CD4-positive, alpha-beta memory T cell (primary cell): Measurements from ENCODE around the gene KLK4. TPM values are rescaled to one million over a fixed set of nuclear protein-coding genes. Genes with fewer than 3 reads are reported as not detected.
"Not testable (repeated sequence)": the region's sequence is repeated elsewhere in the genome, so short reads cannot be mapped to it uniquely, and the experiment has no call there.

Experiments used
- CTCF ChIA-PET: fragments of 350-600 bp; sonication (Branson Sonifier 250); formaldehyde crosslinking; loops from one replicate; lab custom pipeline; 2021; ENCODE audit warnings: inconsistent platforms; ENCODE audit not compliant: partially characterized antibody; lab: Charles Lee
- POLR2A ChIA-PET: fragments of 350-600 bp; sonication (Branson Sonifier 250); formaldehyde crosslinking; loops from one replicate; lab custom pipeline; 2021; ENCODE audit not compliant: partially characterized antibody; lab: Charles Lee
- DNase-seq, 5 donors: peaks; one replicate each; pipeline versions ENCODE4 v3.0.0 to v3.0.0-alpha.2; 2020 to 2022; ENCODE audit warnings: mixed read lengths in 1 of 5
- H3K27ac ChIP-seq: one replicate; pipeline ENCODE4 v1.7.0; 2013; ENCODE audit warnings: low read depth, low read length
- H3K27me3 ChIP-seq: 2 replicates; pipeline ENCODE4 v1.7.0; 2013; ENCODE audit warnings: mild to moderate bottlenecking, low read length, moderate library complexity; ENCODE audit not compliant: insufficient read depth
- H3K36me3 ChIP-seq: 2 replicates; pipeline ENCODE4 v1.7.0; 2013; ENCODE audit warnings: mild to moderate bottlenecking, low read length, moderate library complexity; ENCODE audit not compliant: insufficient read depth
- H3K4me1 ChIP-seq: 2 replicates; pipeline ENCODE4 v1.7.0; 2013; ENCODE audit warnings: mild to moderate bottlenecking, low read length, moderate library complexity; ENCODE audit not compliant: insufficient read depth
- H3K4me3 ChIP-seq, 2 donors: one replicate each; pipeline ENCODE4 v1.7.0; 2013; ENCODE audit warnings: low read length in 2 of 2, mild to moderate bottlenecking in 1 of 2
- H3K9me3 ChIP-seq, 2 donors: one replicate each; pipeline ENCODE4 v1.7.0; 2013; ENCODE audit warnings: low read length in 2 of 2, control low read depth in 1 of 2; ENCODE audit not compliant: control insufficient read depth in 1 of 2
- H3K27ac Mint-ChIP-seq, 7 donors: one replicate each; pipeline ENCODE4 v1.8.0; 2020 to 2021; ENCODE audit warnings: mixed read lengths in 7 of 7, mild to moderate bottlenecking in 6 of 7, inconsistent platforms in 3 of 7, moderate library complexity in 3 of 7
- H3K27me3 Mint-ChIP-seq, 2 donors: one replicate each; pipeline ENCODE4 v1.8.0; 2020 to 2021; ENCODE audit warnings: mixed read lengths in 2 of 2
- H3K36me3 Mint-ChIP-seq, 2 donors: one replicate each; pipeline ENCODE4 v1.8.0; 2020 to 2021; ENCODE audit warnings: mixed read lengths in 2 of 2, inconsistent platforms in 1 of 2, mild to moderate bottlenecking in 1 of 2
- H3K4me1 Mint-ChIP-seq, 4 donors: one replicate each; pipeline ENCODE4 v1.8.0; 2020 to 2021; ENCODE audit warnings: mixed read lengths in 4 of 4, mild to moderate bottlenecking in 1 of 4
- H3K4me3 Mint-ChIP-seq, 8 donors: one replicate each; pipeline ENCODE4 v1.8.0; 2020 to 2021; ENCODE audit warnings: mixed read lengths in 8 of 8, mild to moderate bottlenecking in 7 of 8, moderate library complexity in 6 of 8, inconsistent platforms in 3 of 8
- H3K9me3 Mint-ChIP-seq, 8 donors: one replicate each; pipeline ENCODE4 v1.8.0; 2020 to 2021; ENCODE audit warnings: mixed read lengths in 8 of 8, mild to moderate bottlenecking in 5 of 8, inconsistent platforms in 3 of 8, moderate library complexity in 1 of 8
- intact Hi-C: fragments of 100-400 bp; cut with micrococcal nuclease; formaldehyde crosslinking; loops from one replicate; pipeline ENCODE4 v1.15.1; 2023
- polyA plus RNA-seq, 2 donors: library from polyadenylated mRNA; unstranded; fragments of 300-500 nt; fragmentation: Illumina TruSeq; gene quantifications; one replicate each; pipeline ENCODE4 v1.2.3, GENCODE V29; 2021
- total RNA-seq, 2 experiments: library from RNA; stranded (reverse); gene quantifications; one replicate each; pipeline ENCODE4 v1.2.3, GENCODE V29; 2021

Gene KLK4
- total and polyA plus RNA-seq, 4 experiments from 2014 or later = not detected

DNA sequence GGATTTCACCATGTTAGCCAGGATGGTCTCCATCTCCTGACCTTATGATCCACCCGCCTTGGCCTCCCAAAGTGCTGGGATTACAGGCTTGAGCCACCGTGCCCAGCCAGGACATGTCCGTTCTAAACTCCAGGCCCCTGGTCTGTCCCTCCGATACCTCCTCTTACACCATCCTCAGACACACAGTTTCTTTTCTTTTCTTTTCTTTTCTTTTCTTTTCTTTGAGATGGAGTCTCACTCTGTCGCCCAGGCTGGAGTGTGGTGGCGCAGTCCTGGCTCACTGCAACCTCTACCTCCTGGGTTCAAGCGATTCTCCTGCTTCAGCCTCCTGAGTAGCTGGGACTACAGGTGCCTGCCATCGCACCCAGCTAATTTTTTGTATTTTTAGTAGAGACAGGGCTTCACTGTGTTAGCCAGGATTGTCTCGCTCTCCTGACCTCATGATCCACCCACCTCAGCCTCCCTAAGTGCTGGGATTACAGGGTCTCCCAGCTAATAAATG is 15.1 kb downstream of the KLK4 start:
- H3K27me3 ChIP-seq, H3K36me3 Mint-ChIP-seq, H3K36me3 ChIP-seq, H3K4me3 Mint-ChIP-seq, H3K4me1 ChIP-seq, CTCF ChIA-PET, H3K27ac ChIP-seq, intact Hi-C loops, POLR2A ChIA-PET, H3K9me3 ChIP-seq, DNase-seq, H3K4me3 ChIP-seq, H3K4me1 Mint-ChIP-seq: not testable (repeated sequence)
- Mint-ChIP-seq H3K27ac (peak overlapping the region in 1 of 7 donors; percentile 84), H3K9me3 (peaks cover 0 to 26% (median 10%) of the 10 kb centered on the region in 8 donors), H3K27me3 (peaks cover 17 to 28% of the 10 kb centered on the region in 2 donors)

DNA sequence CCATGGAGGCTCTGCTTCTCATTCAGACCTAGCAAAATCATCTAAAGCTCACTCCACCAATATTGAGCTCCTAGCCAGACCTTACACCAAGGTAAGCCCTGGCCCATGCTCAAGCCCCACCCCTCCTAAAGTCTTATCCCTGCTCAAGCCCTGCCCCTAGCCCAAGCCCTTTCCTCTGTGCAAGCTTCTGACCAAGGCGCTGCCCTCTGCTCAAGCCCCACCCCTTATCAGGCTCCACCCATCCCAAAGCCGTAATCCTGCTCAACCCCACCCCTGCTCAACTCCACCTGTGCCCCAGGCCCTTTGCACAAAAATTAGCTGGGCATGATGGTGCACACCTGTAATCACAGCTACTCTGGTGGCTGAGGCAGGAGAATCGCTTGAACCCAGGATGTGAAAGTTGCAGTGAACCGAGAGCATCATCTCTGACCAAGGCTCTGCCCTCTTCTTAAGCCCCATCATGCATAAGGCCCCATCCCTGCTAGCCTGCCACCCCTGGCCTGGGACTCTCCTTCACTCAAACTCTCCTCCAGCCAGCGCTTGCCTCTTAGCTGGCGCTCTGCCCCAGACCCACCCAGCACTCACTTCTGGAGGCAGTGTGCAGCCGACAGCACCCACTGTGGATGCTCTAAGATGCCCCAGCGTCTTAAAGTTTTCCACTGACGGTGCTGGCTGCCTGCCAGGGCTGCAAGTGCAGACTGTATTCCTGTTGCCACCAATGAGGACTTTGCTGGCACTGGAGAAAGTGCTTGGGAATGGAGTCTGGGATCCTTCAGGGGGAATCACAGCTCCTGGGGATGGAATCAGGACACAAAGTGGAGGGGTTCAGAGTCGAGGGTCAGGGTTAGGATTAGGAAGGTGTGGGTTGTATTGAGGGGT is 16.5 kb downstream of the KLK4 start:
- H3K4me1 Mint-ChIP-seq = no peaks in the 10 kb centered on the region
- H3K27ac ChIP-seq = no peak overlapping the region
- no peaks in the 10 kb centered on the region for H3K27me3 ChIP-seq
- H3K9me3 ChIP-seq = no peaks in the 10 kb centered on the region
- H3K4me1 ChIP-seq = no peaks in the 10 kb centered on the region
- CTCF ChIA-PET = no interaction called here
- H3K36me3 ChIP-seq = no peaks in the 10 kb centered on the region
- peaks cover 0 to 26% (median 10%) of the 10 kb centered on the region in 8 donors for H3K9me3 Mint-ChIP-seq
- H3K4me3 Mint-ChIP-seq = no peak overlapping the region
- POLR2A ChIA-PET = no interaction called here
- intact Hi-C loops = no loop called here
- no peak for DNase-seq
- no peaks in the 10 kb centered on the region for H3K36me3 Mint-ChIP-seq
- peaks cover 17 to 36% of the 10 kb centered on the region in 2 donors for H3K27me3 Mint-ChIP-seq
- H3K27ac Mint-ChIP-seq = peak overlapping the region in 1 of 7 donors; percentile 57
- no peak overlapping the region for H3K4me3 ChIP-seq

DNA sequence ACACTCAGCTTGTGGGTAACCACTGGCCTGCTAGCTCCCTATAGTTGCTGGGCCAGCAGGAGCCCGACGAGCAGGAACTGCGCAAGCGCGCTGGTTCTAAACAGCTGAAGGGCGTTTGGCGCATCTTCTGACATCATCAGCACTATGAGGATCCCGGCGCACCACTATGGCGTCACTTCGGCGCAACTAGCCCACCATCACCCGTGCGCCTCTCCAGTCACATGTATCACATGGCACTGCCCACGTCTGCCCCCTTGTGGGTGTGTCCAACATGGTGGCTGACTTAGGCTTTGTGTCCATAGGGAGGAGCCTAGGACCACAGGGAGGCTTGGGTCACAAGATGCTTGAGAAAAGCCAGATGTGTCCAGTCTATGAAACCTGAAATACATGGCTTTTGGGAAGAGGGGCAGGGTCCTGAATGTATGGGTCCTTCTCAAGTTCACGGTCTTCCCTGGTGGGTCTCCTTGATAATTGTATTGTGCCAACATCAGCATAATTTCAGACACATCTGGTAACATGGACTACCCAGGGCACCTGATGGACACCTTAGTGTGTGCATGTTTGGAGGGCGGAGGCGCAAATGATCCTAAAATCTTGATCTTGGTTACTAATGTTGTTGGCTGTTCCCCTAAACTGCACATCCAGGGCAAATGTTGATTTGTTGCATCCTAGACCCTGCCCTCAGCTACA is 18.0 kb downstream of the KLK4 start:
- Mint-ChIP-seq H3K4me3 (no peak overlapping the region), H3K27me3 (peaks cover 15 to 38% of the 10 kb centered on the region in 2 donors), H3K27ac (no peak overlapping the region), H3K9me3 (peaks cover 0 to 26% (median 10%) of the 10 kb centered on the region in 8 donors), H3K4me1 (no peaks in the 10 kb centered on the region), H3K36me3 (no peaks in the 10 kb centered on the region)
- no peaks in the 10 kb centered on the region for H3K9me3 ChIP-seq
- H3K4me1 ChIP-seq = no peaks in the 10 kb centered on the region
- ChIA-PET CTCF (no interaction called here), POLR2A (no interaction called here)
- intact Hi-C loops = no loop called here
- H3K27me3 ChIP-seq = no peaks in the 10 kb centered on the region
- H3K27ac ChIP-seq = no peak overlapping the region
- DNase-seq = no peak
- no peak overlapping the region for H3K4me3 ChIP-seq
- no peaks in the 10 kb centered on the region for H3K36me3 ChIP-seq

DNA sequence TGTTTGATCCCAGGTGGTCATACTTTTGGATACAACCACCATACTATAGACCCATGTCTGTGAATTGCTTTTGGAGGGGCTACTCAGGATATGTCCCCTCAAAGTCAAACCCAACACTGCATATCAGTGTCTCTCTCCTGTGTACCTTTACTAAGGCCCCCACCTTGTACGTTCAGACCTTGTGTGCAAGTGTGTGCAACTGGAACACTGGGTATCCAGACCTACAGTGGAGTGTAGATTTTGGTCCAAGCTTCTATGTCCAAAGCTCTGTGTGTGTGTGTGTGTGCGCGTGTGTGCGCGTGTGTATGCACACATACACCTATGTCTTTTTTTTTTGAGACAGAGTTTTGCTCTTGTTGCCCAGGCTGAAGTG is 20.0 kb downstream of the KLK4 start:
- Mint-ChIP-seq H3K9me3 (peaks cover 0 to 20% (median 7%) of the 10 kb centered on the region in 8 donors), H3K27me3 (peaks cover 22 to 34% of the 10 kb centered on the region in 2 donors), H3K4me3 (no peak overlapping the region), H3K27ac (no peak overlapping the region), H3K4me1 (no peaks in the 10 kb centered on the region), H3K36me3 (no peaks in the 10 kb centered on the region)
- no peak for DNase-seq
- intact Hi-C loops = no loop called here
- H3K27ac ChIP-seq = no peak overlapping the region
- H3K27me3 ChIP-seq = no peaks in the 10 kb centered on the region
- ChIA-PET CTCF (no interaction called here), POLR2A (no interaction called here)
- no peaks in the 10 kb centered on the region for H3K9me3 ChIP-seq
- H3K4me1 ChIP-seq = no peaks in the 10 kb centered on the region
- no peak overlapping the region for H3K4me3 ChIP-seq
- H3K36me3 ChIP-seq = no peaks in the 10 kb centered on the region

DNA sequence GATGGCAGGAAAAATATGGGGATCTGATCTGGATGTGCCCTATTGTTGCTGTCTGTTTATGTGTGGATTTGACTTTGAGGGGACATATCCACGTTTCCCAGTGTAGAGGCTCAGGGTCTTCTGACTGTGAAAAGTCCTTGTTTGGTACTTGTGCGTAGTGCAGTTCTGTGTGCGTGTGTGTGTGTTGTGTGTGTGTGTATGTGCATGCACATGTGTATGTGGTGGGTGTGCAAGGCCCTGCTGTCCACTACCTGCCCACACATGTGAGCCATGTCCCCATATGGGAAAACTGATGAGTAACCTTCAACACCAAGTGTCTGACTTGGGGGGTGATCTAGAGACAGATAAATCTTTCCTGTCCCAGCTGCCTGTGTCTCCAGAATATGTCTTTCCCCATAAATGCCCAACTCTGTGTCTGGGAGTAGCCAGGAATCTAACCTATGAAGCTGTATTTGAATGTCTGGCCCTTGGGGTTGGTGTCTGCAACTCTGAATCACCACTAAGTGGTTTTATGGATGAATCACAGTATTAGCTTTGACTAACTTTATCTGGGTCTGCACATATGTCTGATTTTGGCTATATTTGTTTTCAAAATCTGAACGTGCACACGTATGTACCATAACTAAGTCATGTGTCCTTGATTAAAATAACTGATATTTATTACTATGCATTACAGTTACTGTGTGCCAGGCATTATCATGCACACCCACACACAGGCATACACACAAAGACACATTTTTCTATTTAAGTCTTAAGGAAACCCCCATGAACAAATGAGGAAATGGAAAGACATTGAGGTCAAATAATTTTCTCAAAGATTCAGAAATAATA is 20.6 kb downstream of the KLK4 start:
- no peaks in the 10 kb centered on the region for H3K9me3 ChIP-seq
- no peak overlapping the region for H3K27ac ChIP-seq
- ChIA-PET CTCF (no interaction called here), POLR2A (no interaction called here)
- Mint-ChIP-seq H3K27ac (no peak overlapping the region), H3K4me1 (no peaks in the 10 kb centered on the region), H3K27me3 (peaks cover 22 to 40% of the 10 kb centered on the region in 2 donors), H3K9me3 (peaks cover 0 to 20% (median 7%) of the 10 kb centered on the region in 8 donors), H3K36me3 (no peaks in the 10 kb centered on the region), H3K4me3 (no peak overlapping the region)
- H3K27me3 ChIP-seq = no peaks in the 10 kb centered on the region
- intact Hi-C loops = no loop called here
- no peaks in the 10 kb centered on the region for H3K4me1 ChIP-seq
- no peak overlapping the region for H3K4me3 ChIP-seq
- no peaks in the 10 kb centered on the region for H3K36me3 ChIP-seq
- DNase-seq = no peak

DNA sequence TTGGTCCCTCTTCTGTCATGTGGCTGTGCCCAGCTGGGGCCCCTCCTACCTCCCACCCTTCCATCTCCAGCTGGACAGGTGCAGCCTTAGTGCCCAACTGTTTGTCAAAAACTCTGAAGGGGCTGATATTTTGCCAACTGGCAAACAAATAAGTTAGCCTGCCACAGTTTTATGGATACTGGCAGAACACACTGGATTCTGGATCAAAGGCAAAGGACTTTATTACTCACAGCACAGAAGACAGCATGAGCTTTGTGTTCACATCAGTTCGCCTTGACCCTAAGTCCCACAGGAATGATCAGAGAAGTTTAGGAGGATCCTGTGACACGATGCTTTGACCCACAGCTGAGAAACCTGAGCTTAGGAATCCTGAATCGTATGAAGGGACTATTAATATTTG is 21.6 kb downstream of the KLK4 start:
- H3K4me1 Mint-ChIP-seq = no peaks in the 10 kb centered on the region
- ChIA-PET POLR2A (no interaction called here), CTCF (no interaction called here)
- H3K27me3 Mint-ChIP-seq = peaks cover 22 to 37% of the 10 kb centered on the region in 2 donors
- H3K9me3 Mint-ChIP-seq = peaks cover 0 to 12% (median 6%) of the 10 kb centered on the region in 8 donors
- H3K4me3 Mint-ChIP-seq = no peak overlapping the region
- H3K27ac Mint-ChIP-seq = no peak overlapping the region
- Histone ChIP-seq H3K36me3 (no peaks in the 10 kb centered on the region), H3K9me3 (no peaks in the 10 kb centered on the region), H3K4me1 (no peaks in the 10 kb centered on the region), H3K4me3 (no peak overlapping the region), H3K27me3 (no peaks in the 10 kb centered on the region), H3K27ac (no peak overlapping the region)
- intact Hi-C loops = no loop called here
- no peaks in the 10 kb centered on the region for H3K36me3 Mint-ChIP-seq
- no peak for DNase-seq

DNA sequence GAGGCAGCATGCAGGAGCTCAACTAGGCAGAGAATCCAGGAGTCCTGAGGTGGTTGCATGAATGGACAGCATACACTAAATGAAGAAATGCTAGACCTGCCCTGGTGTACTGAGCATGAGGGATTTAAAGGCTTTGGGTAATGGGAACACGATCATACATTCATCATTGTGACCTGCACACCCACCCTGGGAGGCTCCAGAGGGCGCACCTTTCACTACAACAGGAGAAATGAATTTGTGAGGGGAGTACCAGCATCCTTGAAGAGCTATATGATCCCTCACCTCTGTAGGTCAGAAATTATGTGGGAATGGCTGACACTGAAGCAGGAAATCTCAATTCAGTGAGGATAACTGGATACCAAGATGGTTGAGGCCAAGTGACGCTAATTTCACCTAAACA is 29.0 kb downstream of the KLK4 start:
- Mint-ChIP-seq H3K27ac (no peak overlapping the region), H3K27me3 (peaks cover 18 to 39% of the 10 kb centered on the region in 2 donors), H3K36me3 (no peaks in the 10 kb centered on the region), H3K4me1 (no peaks in the 10 kb centered on the region), H3K4me3 (no peak overlapping the region), H3K9me3 (peaks cover 0 to 3% (median 0%) of the 10 kb centered on the region in 8 donors)
- Histone ChIP-seq H3K27ac (no peak overlapping the region), H3K9me3 (no peaks in the 10 kb centered on the region), H3K4me3 (no peak overlapping the region), H3K27me3 (no peaks in the 10 kb centered on the region), H3K4me1 (no peaks in the 10 kb centered on the region), H3K36me3 (no peaks in the 10 kb centered on the region)
- DNase-seq = no peak
- intact Hi-C loops = no loop called here
- ChIA-PET POLR2A (no interaction called here), CTCF (no interaction called here)
